Measurements from ENCODE around the gene TRPV6.

- TF ChIP-seq CTCF (conservative IDR thresholded peaks at IDR 0.05; ENCODE audit: low read depth in 2 of 2) (no peak), STAT1 (IDR thresholded peaks at IDR 0.05; ENCODE audit: unreplicated experiment) (no peak), REST (IDR thresholded peaks at IDR 0.05; ENCODE audit: unreplicated experiment) (no peak), JUNB (IDR thresholded peaks at IDR 0.05; ENCODE audit: unreplicated experiment) (no peak), EZH2phosphoT487 (IDR thresholded peaks at IDR 0.05; ENCODE audit: unreplicated experiment) (no peak), POLR2AphosphoS5 (IDR thresholded peaks at IDR 0.05; ENCODE audit: low read depth) (no peak), EZH2 (IDR thresholded peaks at IDR 0.05; ENCODE audit: low read depth, unreplicated experiment) (no peak), ETS1 (IDR thresholded peaks at IDR 0.05) (no peak), ZNF114 (CRISPR knock-in tag; IDR thresholded peaks at IDR 0.05) (no peak), ZNF462 (CRISPR knock-in tag; IDR thresholded peaks at IDR 0.05) (no peak), NANOG (IDR thresholded peaks at IDR 0.05; ENCODE audit: borderline replicate concordance) (no peak)
These were observed 28.0 kb upstream of the TRPV6 start for GRCh38 chr7:142913566-142913965.

Measured in GM23338 (cell line).